ENCODE measurements around the gene ZNF398. TPM values are rescaled to one million over a fixed set of nuclear protein-coding genes. Genes with fewer than 3 reads are reported as not detected.
A peak's percentile ranks its signal among the peaks of the same experiment; 100 is the strongest.
"Not testable (repeated sequence)": the region's sequence is repeated elsewhere in the genome, so short reads cannot be mapped to it uniquely, and the experiment has no call there.

ZNF398 gene
- total RNA-seq, 2 experiments from 2014 or later: 15.0 to 15.6 TPM

DNA sequence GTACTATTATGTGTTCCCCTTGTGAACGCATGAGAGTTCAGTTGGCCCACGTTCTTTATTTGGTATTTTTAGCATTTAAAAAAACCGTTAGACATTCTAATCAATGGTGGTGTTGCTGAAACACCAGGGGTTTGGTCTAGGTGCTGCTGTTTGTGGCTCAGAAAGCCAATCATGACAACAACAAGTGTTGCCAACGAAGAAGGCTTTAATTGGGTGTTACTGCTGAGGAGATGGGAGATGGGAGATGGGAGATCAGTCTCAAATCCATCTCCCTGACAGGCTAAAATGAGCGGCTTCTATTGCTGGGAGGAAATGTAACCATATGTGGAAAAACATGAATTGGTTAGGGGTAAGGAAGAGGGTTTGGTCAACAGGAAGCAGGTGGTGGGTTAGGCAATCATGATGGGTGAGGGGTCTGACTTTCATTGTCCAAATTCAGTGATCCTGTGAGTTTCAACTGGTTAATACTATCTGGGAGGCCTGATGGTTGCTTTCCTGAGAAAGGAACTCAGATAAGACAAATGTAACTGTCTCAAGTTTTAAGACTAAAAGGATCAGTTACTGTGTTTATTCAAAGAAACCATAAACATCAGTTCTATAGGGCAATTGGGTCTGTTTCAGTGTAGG lies 16.6 kb upstream of the ZNF398 start:
- Mint-ChIP-seq H3K9me3 (peaks cover 4% of the 10 kb centered on the region), H3K27me3 (no peaks in the 10 kb centered on the region), H3K4me3 (no peak overlapping the region), H3K27ac (no peak overlapping the region), H3K4me1 (peaks cover 10% of the 10 kb centered on the region), H3K36me3 (peaks cover 51% of the 10 kb centered on the region)
- ATAC-seq (ENCODE audit: low read depth) (no peak), DNase-seq (no peak)
- POLR2A ChIA-PET: no interaction called here

DNA sequence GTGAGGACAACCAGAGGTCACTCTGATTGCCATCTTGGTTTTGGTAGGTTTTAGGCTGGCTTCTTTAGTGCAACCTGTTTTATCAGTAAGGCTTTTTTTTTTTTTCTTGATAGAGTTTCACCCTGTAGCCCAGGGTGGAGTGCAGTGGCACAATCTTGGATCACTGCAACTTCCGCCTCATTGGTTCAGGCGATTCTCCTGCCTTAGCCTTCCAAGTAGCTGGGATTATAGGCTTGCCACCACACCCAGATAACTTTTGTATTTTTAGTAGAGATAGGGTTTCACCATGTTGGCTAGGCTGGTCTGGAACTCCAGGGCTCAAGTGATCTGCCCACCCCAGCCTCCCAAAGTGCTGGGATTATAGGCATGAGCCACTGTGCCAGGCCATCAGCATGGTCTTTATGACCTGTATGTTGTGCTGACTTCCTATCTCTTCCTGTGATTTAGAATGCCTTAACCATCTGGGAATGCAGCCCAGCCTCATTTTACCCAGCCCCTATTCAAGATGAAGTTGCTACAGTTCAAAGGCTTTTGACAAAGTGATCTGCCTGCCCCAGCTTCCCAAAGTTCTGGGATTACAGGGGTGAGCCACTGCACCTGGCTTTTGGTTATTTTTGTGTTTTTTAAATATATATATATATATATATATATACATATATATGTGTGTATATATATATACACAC lies 14.1 kb upstream of the ZNF398 start:
- Mint-ChIP-seq H3K27ac (no peak overlapping the region), H3K4me3 (no peak overlapping the region), H3K27me3 (no peaks in the 10 kb centered on the region), H3K9me3 (peaks cover 4% of the 10 kb centered on the region), H3K4me1 (peaks cover 4% of the 10 kb centered on the region), H3K36me3 (peaks cover 43% of the 10 kb centered on the region)
- DNase-seq: no peak
- ATAC-seq (ENCODE audit: low read depth): no peak
- POLR2A ChIA-PET: interaction anchor here (0.7 kb wide), 1 partner anchor 14 kb away, joined by 4 read pairs; the partner anchor contains the start of gene ZNF398

DNA sequence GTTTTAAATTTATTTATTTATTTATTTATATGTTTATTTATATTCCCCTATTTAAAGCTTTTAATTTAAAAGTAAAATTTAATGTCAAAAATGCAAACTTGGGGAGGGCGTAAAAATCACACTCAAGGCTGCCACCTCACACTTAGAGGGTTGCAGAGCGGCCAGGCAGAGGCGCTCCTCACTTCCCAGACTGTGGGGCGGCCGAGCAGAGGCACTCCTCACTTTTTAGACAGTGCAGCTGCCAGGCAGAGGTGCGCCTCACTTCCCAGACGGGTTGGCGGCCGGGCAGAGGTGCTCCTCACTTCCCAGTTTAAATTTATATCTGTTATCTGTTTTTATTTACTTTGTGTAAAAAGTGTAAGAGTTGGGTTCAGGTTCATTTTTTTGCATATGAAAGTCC lies 11.1 kb upstream of the ZNF398 start:
- H3K27me3 Mint-ChIP-seq: no peaks in the 10 kb centered on the region
- POLR2A ChIA-PET: interaction anchor here (1.4 kb wide), 1 partner anchor 10 kb away, joined by 6 read pairs; the partner anchor contains the start of gene ZNF425
- no peak overlapping the region for H3K4me3 Mint-ChIP-seq
- H3K9me3 Mint-ChIP-seq: no peaks in the 10 kb centered on the region
- H3K4me1 Mint-ChIP-seq: no peaks in the 10 kb centered on the region
- no peak overlapping the region for H3K27ac Mint-ChIP-seq
- DNase-seq (no peak), ATAC-seq (ENCODE audit: low read depth) (no peak)
- peaks cover 22% of the 10 kb centered on the region for H3K36me3 Mint-ChIP-seq

DNA sequence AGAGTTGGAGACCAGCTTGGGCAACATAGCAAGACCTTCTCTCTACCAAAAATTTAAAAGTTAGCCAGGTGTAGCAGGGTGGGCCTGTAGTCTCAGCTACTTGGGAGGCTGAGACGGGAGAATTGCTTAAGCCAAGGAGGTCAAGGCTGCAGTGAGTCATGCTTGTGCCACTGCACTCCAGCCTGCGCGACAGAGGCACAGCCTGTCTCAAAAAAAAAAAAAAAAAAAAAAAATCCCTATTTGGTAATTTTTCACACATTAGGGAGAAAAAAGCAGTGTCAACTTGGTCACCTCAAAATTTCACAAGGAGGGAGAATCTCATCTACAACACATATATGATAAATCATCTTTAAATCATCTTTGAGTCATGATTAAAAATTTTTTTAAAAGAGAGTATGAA lies 6.4 kb upstream of the ZNF398 start:
- H3K36me3 Mint-ChIP-seq: peaks cover 3% of the 10 kb centered on the region
- POLR2A ChIA-PET: no interaction called here
- no peak for ATAC-seq (ENCODE audit: low read depth)
- H3K27me3 Mint-ChIP-seq: no peaks in the 10 kb centered on the region
- no peak for DNase-seq
- H3K4me3 Mint-ChIP-seq: no peak overlapping the region
- no peaks in the 10 kb centered on the region for H3K9me3 Mint-ChIP-seq
- no peak overlapping the region for H3K27ac Mint-ChIP-seq
- peaks cover 4% of the 10 kb centered on the region for H3K4me1 Mint-ChIP-seq

DNA sequence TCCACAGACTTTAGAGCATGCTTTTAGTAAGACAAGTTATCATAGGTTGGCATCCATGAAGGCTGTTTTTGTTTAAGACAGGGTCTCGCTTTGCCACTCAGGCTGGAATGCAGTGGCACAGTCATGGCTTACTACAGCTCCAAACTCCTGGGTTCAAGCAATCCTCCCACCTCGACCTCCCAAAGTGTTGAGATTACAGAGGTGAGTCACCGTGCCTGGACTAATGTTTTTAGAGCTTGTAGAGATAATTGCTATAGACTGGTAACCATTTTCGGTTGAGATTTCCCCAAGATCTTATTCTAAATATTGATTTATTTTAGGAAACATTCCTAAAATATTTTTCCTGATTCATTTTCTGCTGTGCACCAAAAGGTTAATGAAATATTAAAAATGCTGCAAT lies 5.4 kb upstream of the ZNF398 start:
- peaks cover 5% of the 10 kb centered on the region for H3K4me1 Mint-ChIP-seq
- no peak overlapping the region for H3K27ac Mint-ChIP-seq
- DNase-seq (no peak), ATAC-seq (ENCODE audit: low read depth) (no peak)
- H3K9me3 Mint-ChIP-seq: no peaks in the 10 kb centered on the region
- no peaks in the 10 kb centered on the region for H3K27me3 Mint-ChIP-seq
- H3K36me3 Mint-ChIP-seq: peaks cover 3% of the 10 kb centered on the region
- POLR2A ChIA-PET: interaction anchor here (0.5 kb wide), 1 partner anchor 14 kb away, joined by 3 read pairs; no protein-coding TSS in a partner anchor
- no peak overlapping the region for H3K4me3 Mint-ChIP-seq

DNA sequence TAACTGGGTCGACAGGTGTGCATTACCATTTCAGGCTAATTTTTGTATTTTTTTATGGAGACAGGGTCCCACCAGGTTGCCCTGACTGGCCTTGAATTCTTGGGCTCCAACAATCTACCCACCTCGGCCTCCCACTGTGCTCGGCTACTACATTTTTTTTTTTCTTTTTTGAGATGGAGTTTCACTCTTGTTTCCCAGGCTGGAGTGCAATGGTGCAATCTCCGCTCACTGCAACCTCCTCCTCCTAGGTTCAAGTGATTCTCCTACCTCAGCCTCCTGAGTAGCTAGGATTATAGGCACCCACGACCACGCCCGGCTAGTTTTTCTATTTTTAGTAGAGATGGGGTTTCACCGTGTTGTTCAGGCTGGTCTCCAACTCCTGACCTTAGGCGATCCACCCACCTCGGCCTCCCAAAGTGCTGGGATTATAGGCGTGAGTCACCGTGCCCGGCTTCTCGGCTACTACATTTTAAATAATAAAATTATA lies 2.8 kb upstream of the ZNF398 start:
- DNase-seq; H3K4me3 Mint-ChIP-seq; H3K27me3 Mint-ChIP-seq; H3K36me3 Mint-ChIP-seq; ATAC-seq (ENCODE audit: low read depth); H3K9me3 Mint-ChIP-seq; H3K27ac Mint-ChIP-seq: not testable (repeated sequence)
- POLR2A ChIA-PET: interaction anchor here (1.9 kb wide), 1 partner anchor 18 kb away, joined by 6 read pairs; the partner anchor contains the start of gene ZNF425
- H3K4me1 Mint-ChIP-seq: peaks cover 12% of the 10 kb centered on the region

DNA sequence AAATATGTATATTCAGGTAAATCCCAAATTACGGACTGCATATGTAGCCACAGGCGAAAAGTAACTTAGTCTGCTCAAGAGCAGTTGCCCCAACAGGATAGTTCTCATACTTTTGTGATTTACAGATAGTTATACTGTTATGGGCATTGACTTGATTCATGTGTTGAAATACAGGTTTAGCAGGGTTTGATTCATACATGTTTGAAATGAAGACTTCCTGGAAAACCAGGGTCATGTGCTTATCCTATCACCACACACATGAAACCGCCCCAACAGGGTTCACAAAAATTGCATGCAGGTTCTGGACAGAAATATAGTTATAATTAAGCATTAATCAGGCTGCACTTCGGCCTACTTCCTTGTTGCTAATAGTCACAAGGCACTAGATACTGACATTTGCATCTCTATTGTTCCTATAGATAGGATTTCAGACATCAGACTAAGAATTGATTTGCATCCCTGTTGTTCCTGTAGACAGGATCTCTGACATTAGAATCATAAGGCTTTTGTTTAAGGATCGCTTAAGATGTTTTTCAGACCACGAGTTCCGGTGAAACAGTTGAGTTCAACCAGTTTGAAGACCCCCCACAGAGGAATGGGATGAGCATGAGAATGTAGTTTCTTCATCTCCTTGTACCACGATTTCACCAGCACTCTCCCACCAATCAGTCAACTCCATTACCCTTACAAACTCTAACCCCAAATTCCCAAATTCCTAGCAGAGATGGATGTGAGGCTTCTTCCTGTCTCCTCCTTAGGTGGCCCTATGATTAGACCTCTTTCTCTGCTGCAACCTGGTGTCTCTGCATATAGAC lies 2.0 kb upstream of the ZNF398 start:
- no peaks in the 10 kb centered on the region for H3K27me3 Mint-ChIP-seq
- DNase-seq: no peak
- POLR2A ChIA-PET: interaction anchor here (3.1 kb wide), 1 partner anchor 19 kb away, joined by 52 read pairs; the partner anchor contains the start of gene ZNF425
- ATAC-seq (ENCODE audit: low read depth): no peak
- peaks cover 4% of the 10 kb centered on the region for H3K36me3 Mint-ChIP-seq
- H3K27ac Mint-ChIP-seq: peak overlapping the region; percentile 64
- no peaks in the 10 kb centered on the region for H3K9me3 Mint-ChIP-seq
- H3K4me1 Mint-ChIP-seq: peaks cover 12% of the 10 kb centered on the region
- peak overlapping the region; percentile 26 for H3K4me3 Mint-ChIP-seq

DNA sequence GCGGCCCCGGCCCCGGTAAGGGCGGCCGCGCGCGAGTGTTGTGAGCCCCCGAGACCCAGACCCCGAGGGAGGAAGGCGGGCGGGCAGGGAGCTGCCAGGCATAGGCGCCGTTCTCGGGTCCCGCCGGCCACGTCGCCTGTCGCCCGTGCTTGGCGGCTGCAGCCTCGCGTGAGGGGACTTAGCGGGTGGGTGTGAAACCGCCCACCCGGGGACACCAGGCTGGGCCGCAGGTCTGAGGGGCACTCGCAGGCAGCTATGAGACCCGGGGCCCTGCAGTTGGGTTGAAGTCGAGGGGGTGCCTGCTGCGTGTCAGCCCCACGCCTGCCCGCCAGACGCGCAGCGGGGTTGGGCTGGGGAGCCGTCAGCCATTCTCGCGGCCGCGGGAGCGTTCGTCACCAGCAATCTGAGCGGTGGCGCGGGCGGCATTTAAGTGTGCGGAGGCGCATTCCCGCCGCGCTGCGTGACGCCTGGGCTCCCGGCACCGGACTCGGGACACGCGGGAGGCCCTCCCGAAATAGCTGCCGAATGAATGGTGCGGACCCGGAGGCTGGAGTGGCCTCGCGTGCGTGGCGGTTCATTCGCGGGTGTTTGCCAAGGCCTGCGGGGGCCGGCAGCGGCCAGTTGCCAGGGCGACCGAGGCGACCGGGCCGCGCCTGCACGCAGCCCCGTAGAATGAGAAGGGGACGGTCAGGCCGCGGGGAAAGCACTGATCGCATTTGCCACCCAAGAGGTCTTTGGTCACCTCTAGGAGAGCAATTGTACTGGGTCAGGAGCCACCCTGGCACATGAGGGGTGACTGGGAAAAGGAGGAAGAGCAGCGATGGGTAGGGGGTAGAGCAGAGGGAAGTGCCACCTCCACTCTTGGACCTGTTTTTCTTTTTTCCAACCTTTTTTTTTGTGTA lies 750 bp downstream of the ZNF398 start:
- POLR2A ChIA-PET: interaction anchor here (0.6 to 3.1 kb wide), 7 partner anchors 21 to 477 kb away, joined by 3 to 52 read pairs (median 4); partner anchors contain the start of genes ZNF282, ZNF425 and ZNF783
- peak overlapping the region; percentile 69 for H3K27ac Mint-ChIP-seq
- H3K4me3 Mint-ChIP-seq: peak overlapping the region; percentile 86
- peaks cover 4% of the 10 kb centered on the region for H3K36me3 Mint-ChIP-seq
- no peaks in the 10 kb centered on the region for H3K9me3 Mint-ChIP-seq
- no peaks in the 10 kb centered on the region for H3K27me3 Mint-ChIP-seq
- DNase-seq (no peak), ATAC-seq (ENCODE audit: low read depth) (peak; percentile 40)
- peaks cover 15% of the 10 kb centered on the region for H3K4me1 Mint-ChIP-seq

DNA sequence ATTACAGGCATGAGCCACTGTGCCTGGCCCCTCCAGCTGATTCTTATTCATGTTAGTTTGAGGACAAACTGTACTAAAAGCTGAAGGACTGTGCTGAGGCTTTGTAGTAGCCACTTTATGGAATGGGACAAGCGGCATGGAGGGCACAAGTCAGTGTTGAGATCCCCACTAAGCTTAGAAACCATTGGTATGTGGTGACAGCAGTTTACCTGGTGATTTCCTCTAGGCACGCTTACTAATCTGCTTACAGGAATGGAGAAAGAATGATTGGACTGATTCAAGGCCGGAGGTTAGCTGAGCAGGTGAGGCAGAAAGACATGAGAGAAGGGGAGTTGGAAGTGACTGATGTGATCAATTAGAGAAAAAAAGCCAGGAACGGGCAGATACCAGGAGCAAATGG lies 3.7 kb downstream of the ZNF398 start:
- POLR2A ChIA-PET: interaction anchor here (1.5 kb wide), 1 partner anchor 25 kb away, joined by 3 read pairs; no protein-coding TSS in a partner anchor
- H3K4me3 Mint-ChIP-seq: no peak overlapping the region
- H3K27me3 Mint-ChIP-seq: no peaks in the 10 kb centered on the region
- H3K9me3 Mint-ChIP-seq: peaks cover 2% of the 10 kb centered on the region
- H3K27ac Mint-ChIP-seq: no peak overlapping the region
- H3K4me1 Mint-ChIP-seq: peaks cover 11% of the 10 kb centered on the region
- ATAC-seq (ENCODE audit: low read depth) (no peak), DNase-seq (no peak)
- H3K36me3 Mint-ChIP-seq: peaks cover 17% of the 10 kb centered on the region

DNA sequence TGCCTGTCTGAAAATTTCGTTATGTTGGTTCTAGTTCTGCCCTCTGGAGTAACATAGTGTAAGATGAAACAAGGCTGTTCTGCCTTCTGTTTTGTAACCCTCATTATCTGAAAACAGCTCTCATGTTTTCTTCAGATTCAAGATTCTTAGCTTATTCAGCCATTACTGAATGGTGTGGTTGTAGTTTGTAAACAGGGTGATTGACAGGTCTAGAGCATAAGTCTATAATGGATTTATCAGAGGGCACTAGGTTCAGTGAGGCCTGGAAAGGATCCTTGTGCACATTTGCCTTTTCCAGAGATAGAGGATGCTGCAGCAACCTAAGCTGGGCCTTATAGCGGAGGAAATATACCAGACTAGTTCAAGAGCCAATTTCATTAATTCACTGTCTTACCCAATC lies 6.1 kb downstream of the ZNF398 start:
- Mint-ChIP-seq H3K27me3 (no peaks in the 10 kb centered on the region), H3K9me3 (peaks cover 4% of the 10 kb centered on the region), H3K36me3 (peaks cover 29% of the 10 kb centered on the region), H3K4me1 (peaks cover 12% of the 10 kb centered on the region), H3K27ac (no peak overlapping the region), H3K4me3 (no peak overlapping the region)
- ATAC-seq (ENCODE audit: low read depth): no peak
- POLR2A ChIA-PET: no interaction called here
- DNase-seq: no peak

DNA sequence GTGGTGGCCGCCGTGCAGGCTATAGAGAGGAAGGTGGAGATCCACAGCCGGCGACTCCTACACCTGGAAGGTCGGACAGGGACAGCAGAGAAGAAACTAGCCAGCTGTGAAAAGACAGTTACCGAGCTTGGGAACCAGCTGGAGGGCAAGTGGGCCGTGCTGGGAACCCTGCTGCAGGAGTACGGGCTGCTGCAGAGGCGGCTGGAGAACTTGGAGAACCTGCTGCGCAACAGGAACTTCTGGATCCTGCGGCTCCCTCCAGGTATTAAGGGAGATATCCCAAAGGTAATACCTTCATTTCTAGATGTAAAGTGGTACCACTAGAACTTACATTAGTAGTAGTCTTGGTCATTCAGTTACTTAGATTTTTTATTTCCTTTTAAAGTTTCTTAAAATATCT lies 6.8 kb downstream of the ZNF398 start:
- Mint-ChIP-seq H3K4me1 (peaks cover 6% of the 10 kb centered on the region), H3K27me3 (no peaks in the 10 kb centered on the region), H3K4me3 (no peak overlapping the region), H3K36me3 (peaks cover 29% of the 10 kb centered on the region), H3K9me3 (peaks cover 4% of the 10 kb centered on the region), H3K27ac (no peak overlapping the region)
- no peak for ATAC-seq (ENCODE audit: low read depth)
- POLR2A ChIA-PET: no interaction called here
- no peak for DNase-seq

DNA sequence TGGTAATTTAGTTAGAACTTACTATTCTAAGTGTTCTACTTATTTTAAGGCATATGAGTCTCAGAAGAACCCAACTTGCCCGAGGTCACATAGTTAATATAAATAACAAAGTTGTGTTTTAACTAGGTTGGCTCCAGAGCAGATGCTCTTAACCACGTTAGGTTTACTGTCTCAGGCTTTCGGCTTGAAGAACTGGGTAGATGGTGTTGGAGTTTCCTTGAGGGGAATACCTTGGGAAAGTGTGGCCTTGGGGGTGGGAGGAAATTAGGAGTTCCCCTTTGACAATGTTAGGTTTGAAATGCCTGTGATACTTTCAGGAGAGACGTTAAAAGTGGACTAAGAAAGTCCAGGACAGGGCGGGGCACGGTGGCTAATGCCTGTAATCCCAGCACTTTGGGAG lies 9.6 kb downstream of the ZNF398 start:
- Mint-ChIP-seq H3K4me3 (no peak overlapping the region), H3K9me3 (peaks cover 4% of the 10 kb centered on the region), H3K36me3 (peaks cover 45% of the 10 kb centered on the region), H3K27me3 (no peaks in the 10 kb centered on the region), H3K27ac (no peak overlapping the region), H3K4me1 (peaks cover 11% of the 10 kb centered on the region)
- DNase-seq (no peak), ATAC-seq (ENCODE audit: low read depth) (no peak)
- POLR2A ChIA-PET: no interaction called here

All from activated naive CD8-positive, alpha-beta T cell treated with anti-CD3 and anti-CD28 coated beads, Interleukin-2, amount 10 ng/mL, durations not matched to agents 7 days and 5 days (primary cell).